Measurements from ENCODE around the gene TLR8. TPM values are rescaled to one million over a fixed set of nuclear protein-coding genes. Genes with fewer than 3 reads are reported as not detected.

Gene TLR8
- total and polyA plus RNA-seq, 10 of the 15 experiments (the other 5 are each of a cell fraction or from before 2014, with no cell fraction given): 0.04 TPM; not detected in 9

DNA sequence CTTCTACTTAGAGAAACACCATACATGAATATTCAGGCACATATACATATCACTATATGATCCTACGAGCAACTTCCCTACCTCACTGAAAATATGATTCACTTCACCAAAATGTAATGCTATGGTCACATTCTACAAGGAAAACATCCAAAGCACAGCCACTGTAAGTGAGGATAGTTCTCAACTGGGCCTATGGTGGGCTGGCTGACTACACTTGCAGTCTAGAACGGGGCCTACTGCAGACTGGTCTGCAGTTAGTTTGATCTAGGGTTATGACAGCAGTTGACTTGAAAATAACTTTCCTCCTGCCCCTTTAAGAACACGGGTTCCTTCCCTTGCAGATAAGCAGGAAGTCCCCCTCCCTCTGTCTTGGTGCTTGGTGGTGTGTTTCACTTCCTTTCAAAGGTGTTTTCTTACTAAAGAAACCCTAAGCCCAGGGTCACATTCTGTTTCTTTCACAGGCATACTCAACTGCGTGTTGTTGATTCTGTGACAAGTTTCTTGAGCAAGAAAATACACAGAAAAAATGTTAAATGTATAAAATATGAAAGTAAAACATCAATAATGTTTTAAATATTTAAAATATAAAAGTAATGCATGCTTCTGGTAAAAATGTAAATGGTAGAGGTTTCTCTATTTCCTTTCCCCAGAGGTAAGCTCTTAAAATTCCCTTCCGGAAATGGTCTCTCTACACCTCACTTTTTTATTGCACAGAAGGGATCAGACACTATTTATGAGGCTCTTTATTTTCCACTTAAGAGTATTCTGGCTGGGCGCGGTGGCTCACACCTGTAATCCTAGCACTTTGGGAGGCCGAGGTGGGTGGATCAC is 50.5 kb downstream of the TLR8 start (continued):
- TF ChIP-seq LARP7 (IDR thresholded peaks at IDR 0.05) (no peak), MEF2A (IDR thresholded peaks at IDR 0.05; ENCODE audit: insufficient read depth, low read depth, low read length) (no peak), IKZF2 (IDR thresholded peaks at IDR 0.05) (peak; percentile 38 to 48; a peak in 3 of 4 replicates), CHD2 (IDR thresholded peaks at IDR 0.05; ENCODE audit: borderline replicate concordance, low read depth, low read length) (0 out of 2 replicates have a peak, but pooled peaks have one; percentile 45), KLF5 (IDR thresholded peaks at IDR 0.05; ENCODE audit: partially characterized antibody) (peak; percentile 46), POLR2AphosphoS2 (IDR thresholded peaks at IDR 0.05; ENCODE audit: low read depth, low read length) (no peak), BRCA1 (IDR thresholded peaks at IDR 0.05; ENCODE audit: low read depth, low read length) (no peak), GABPA (IDR thresholded peaks at IDR 0.05; ENCODE audit: low read depth) (no peak), TAF1 (IDR thresholded peaks at IDR 0.05; ENCODE audit: borderline replicate concordance, low read depth, low read length) (peak; percentile 75; the same call in 1 of the 2 replicates), NFXL1 (IDR thresholded peaks at IDR 0.05; ENCODE audit: borderline replicate concordance) (no peak), ZNF384 (IDR thresholded peaks at IDR 0.05; ENCODE audit: borderline replicate concordance, low read depth, low read length) (no peak), NBN (IDR thresholded peaks at IDR 0.05) (peak; percentile 14; the same call in 1 of the 2 replicates), NR2C1 (IDR thresholded peaks at IDR 0.05) (no peak), TBL1XR1 (IDR thresholded peaks at IDR 0.05; ENCODE audit: low read depth, low read length) (peak; percentile 95)
- TF ChIP-seq, protein P1, sequence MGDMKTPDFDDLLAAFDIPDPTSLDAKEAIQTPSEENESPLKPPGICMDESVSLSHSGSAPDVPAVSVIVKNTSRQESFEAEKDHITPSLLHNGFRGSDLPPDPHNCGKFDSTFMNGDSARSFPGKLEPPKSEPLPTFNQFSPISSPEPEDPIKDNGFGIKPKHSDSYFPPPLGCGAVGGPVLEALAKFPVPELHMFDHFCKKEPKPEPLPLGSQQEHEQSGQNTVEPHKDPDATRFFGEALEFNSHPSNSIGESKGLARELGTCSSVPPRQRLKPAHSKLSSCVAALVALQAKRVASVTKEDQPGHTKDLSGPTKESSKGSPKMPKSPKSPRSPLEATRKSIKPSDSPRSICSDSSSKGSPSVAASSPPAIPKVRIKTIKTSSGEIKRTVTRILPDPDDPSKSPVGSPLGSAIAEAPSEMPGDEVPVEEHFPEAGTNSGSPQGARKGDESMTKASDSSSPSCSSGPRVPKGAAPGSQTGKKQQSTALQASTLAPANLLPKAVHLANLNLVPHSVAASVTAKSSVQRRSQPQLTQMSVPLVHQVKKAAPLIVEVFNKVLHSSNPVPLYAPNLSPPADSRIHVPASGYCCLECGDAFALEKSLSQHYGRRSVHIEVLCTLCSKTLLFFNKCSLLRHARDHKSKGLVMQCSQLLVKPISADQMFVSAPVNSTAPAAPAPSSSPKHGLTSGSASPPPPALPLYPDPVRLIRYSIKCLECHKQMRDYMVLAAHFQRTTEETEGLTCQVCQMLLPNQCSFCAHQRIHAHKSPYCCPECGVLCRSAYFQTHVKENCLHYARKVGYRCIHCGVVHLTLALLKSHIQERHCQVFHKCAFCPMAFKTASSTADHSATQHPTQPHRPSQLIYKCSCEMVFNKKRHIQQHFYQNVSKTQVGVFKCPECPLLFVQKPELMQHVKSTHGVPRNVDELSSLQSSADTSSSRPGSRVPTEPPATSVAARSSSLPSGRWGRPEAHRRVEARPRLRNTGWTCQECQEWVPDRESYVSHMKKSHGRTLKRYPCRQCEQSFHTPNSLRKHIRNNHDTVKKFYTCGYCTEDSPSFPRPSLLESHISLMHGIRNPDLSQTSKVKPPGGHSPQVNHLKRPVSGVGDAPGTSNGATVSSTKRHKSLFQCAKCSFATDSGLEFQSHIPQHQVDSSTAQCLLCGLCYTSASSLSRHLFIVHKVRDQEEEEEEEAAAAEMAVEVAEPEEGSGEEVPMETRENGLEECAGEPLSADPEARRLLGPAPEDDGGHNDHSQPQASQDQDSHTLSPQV (IDR thresholded peaks at IDR 0.05): 0 out of 2 replicates have a peak, but pooled peaks have one; percentile 40
- TF ChIP-seq, protein P2, sequence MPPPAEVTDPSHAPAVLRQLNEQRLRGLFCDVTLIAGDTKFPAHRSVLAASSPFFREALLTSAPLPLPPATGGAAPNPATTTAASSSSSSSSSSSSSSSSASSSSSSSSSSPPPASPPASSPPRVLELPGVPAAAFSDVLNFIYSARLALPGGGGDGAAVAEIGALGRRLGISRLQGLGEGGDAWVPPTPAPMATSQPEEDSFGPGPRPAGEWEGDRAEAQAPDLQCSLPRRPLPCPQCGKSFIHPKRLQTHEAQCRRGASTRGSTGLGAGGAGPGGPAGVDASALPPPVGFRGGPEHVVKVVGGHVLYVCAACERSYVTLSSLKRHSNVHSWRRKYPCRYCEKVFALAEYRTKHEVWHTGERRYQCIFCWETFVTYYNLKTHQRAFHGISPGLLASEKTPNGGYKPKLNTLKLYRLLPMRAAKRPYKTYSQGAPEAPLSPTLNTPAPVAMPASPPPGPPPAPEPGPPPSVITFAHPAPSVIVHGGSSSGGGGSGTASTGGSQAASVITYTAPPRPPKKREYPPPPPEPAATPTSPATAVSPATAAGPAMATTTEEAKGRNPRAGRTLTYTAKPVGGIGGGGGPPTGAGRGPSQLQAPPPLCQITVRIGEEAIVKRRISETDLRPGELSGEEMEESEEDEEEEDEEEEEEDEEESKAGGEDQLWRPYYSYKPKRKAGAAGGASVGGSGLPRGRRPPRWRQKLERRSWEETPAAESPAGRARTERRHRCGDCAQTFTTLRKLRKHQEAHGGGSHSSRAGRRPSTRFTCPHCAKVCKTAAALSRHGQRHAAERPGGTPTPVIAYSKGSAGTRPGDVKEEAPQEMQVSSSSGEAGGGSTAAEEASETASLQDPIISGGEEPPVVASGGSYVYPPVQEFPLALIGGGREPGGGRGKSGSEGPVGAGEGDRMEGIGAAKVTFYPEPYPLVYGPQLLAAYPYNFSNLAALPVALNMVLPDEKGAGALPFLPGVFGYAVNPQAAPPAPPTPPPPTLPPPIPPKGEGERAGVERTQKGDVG (CRISPR knock-in tag; IDR thresholded peaks at IDR 0.05): 0 out of 2 replicates have a peak, but pooled peaks have one; percentile 32
- TF ChIP-seq, protein P3, sequence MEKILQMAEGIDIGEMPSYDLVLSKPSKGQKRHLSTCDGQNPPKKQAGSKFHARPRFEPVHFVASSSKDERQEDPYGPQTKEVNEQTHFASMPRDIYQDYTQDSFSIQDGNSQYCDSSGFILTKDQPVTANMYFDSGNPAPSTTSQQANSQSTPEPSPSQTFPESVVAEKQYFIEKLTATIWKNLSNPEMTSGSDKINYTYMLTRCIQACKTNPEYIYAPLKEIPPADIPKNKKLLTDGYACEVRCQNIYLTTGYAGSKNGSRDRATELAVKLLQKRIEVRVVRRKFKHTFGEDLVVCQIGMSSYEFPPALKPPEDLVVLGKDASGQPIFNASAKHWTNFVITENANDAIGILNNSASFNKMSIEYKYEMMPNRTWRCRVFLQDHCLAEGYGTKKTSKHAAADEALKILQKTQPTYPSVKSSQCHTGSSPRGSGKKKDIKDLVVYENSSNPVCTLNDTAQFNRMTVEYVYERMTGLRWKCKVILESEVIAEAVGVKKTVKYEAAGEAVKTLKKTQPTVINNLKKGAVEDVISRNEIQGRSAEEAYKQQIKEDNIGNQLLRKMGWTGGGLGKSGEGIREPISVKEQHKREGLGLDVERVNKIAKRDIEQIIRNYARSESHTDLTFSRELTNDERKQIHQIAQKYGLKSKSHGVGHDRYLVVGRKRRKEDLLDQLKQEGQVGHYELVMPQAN (conservative IDR thresholded peaks at IDR 0.05): 0 out of 2 replicates have a peak, but pooled peaks have one; percentile 6
- TF ChIP-seq, protein P4, sequence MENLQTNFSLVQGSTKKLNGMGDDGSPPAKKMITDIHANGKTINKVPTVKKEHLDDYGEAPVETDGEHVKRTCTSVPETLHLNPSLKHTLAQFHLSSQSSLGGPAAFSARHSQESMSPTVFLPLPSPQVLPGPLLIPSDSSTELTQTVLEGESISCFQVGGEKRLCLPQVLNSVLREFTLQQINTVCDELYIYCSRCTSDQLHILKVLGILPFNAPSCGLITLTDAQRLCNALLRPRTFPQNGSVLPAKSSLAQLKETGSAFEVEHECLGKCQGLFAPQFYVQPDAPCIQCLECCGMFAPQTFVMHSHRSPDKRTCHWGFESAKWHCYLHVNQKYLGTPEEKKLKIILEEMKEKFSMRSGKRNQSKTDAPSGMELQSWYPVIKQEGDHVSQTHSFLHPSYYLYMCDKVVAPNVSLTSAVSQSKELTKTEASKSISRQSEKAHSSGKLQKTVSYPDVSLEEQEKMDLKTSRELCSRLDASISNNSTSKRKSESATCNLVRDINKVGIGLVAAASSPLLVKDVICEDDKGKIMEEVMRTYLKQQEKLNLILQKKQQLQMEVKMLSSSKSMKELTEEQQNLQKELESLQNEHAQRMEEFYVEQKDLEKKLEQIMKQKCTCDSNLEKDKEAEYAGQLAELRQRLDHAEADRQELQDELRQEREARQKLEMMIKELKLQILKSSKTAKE (IDR thresholded peaks at IDR 0.05; ENCODE audit: low read depth, poor library complexity, severe bottlenecking): peak; percentile 80
